Parathyroid adenoma (tissue), 2 donors: Measurements from ENCODE around the gene LRRIQ3.

Experiments used
- H2AFZ ChIP-seq: fragments of 300-600 bp; sonication (generic); one replicate; pipeline ENCODE4 v1.7.0; 2017; ENCODE audit warnings: antibody characterized with exemption, mild to moderate bottlenecking
- H3K27ac ChIP-seq: fragments of 300-600 bp; sonication (generic); one replicate; pipeline ENCODE4 v1.7.0; 2017
- H3K27me3 ChIP-seq: fragments of 300-600 bp; sonication (generic); one replicate; pipeline ENCODE4 v1.7.0; 2017; ENCODE audit warnings: low read length; ENCODE audit not compliant: control insufficient read depth, insufficient read depth
- H3K36me3 ChIP-seq: fragments of 300-600 bp; sonication (generic); one replicate; pipeline ENCODE4 v1.7.0; 2017; ENCODE audit warnings: low read length; ENCODE audit not compliant: control insufficient read depth, insufficient read depth
- H3K4me1 ChIP-seq: fragments of 300-600 bp; sonication (generic); one replicate; pipeline ENCODE4 v1.7.0; 2017; ENCODE audit warnings: control low read depth
- H3K4me2 ChIP-seq: fragments of 300-600 bp; sonication (generic); one replicate; pipeline ENCODE4 v1.7.0; 2017; ENCODE audit warnings: low read length
- H3K4me3 ChIP-seq: fragments of 300-600 bp; sonication (generic); one replicate; pipeline ENCODE4 v1.7.0; 2017; ENCODE audit warnings: low read depth, low read length
- H3K79me2 ChIP-seq: fragments of 300-600 bp; sonication (generic); one replicate; pipeline ENCODE4 v1.7.0; 2017; ENCODE audit warnings: control low read depth
- H3K9ac ChIP-seq: fragments of 300-600 bp; sonication (generic); one replicate; pipeline ENCODE4 v1.7.0; 2017; ENCODE audit warnings: mild to moderate bottlenecking
- H3K9me3 ChIP-seq: fragments of 300-600 bp; sonication (generic); one replicate; pipeline ENCODE4 v1.7.0; 2017; ENCODE audit warnings: low read length; ENCODE audit not compliant: control insufficient read depth
- TF ChIP-seq, protein P1 (sequence below): fragments of 300-600 bp; sonication (generic); IDR thresholded peaks from one replicate; pipeline ENCODE4 v1.7.0; 2017; ENCODE audit warnings: antibody characterized with exemption, mild to moderate bottlenecking
- donor health status: primary hyperparathyroidism.

The LRRIQ3 gene

DNA sequence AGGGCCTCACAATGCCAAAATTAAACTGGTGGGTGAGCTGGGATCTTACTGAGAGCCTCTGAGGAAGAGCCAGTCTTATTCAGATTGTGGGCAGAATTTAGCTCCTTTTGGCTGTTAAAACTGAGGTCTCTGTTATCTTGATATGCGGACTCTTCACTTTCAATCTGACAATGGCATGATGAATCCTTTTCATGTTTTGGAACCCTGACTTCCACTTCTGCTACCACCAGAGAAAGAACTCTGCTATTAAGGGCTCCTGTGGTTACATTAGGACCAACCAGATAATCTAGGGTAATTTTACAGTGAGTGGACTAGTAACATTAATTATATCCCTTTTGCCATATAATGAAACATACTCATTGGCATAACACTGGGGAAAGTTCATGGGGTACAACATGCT, 219.0 kb downstream of the LRRIQ3 start:
- H3K9ac ChIP-seq = no peak overlapping the region
- H3K27me3 ChIP-seq = no peaks in the 10 kb centered on the region
- H3K79me2 ChIP-seq = no peaks in the 10 kb centered on the region
- no peaks in the 10 kb centered on the region for H3K9me3 ChIP-seq
- no peak overlapping the region for H3K4me3 ChIP-seq
- TF ChIP-seq, protein P1, sequence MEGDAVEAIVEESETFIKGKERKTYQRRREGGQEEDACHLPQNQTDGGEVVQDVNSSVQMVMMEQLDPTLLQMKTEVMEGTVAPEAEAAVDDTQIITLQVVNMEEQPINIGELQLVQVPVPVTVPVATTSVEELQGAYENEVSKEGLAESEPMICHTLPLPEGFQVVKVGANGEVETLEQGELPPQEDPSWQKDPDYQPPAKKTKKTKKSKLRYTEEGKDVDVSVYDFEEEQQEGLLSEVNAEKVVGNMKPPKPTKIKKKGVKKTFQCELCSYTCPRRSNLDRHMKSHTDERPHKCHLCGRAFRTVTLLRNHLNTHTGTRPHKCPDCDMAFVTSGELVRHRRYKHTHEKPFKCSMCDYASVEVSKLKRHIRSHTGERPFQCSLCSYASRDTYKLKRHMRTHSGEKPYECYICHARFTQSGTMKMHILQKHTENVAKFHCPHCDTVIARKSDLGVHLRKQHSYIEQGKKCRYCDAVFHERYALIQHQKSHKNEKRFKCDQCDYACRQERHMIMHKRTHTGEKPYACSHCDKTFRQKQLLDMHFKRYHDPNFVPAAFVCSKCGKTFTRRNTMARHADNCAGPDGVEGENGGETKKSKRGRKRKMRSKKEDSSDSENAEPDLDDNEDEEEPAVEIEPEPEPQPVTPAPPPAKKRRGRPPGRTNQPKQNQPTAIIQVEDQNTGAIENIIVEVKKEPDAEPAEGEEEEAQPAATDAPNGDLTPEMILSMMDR = no peak
- no peak overlapping the region for H2AFZ ChIP-seq
- H3K27ac ChIP-seq = no peak overlapping the region
- H3K4me1 ChIP-seq = no peaks in the 10 kb centered on the region
- no peak overlapping the region for H3K4me2 ChIP-seq
- H3K36me3 ChIP-seq = peaks cover 3% of the 10 kb centered on the region
